HG03039 (cell line): ENCODE results near the gene COL6A5.
"Not testable (repeated sequence)": the region's sequence is repeated elsewhere in the genome, so short reads cannot be mapped to it uniquely, and the experiment has no call there.

Experiments used
- ATAC-seq: cut with Tn5 transposase; IDR thresholded peaks from one replicate; pipeline ENCODE4 v1.9.1; 2021; ENCODE audit warnings: mild to moderate bottlenecking, moderate library complexity; ENCODE audit not compliant: unreplicated experiment

The COL6A5 gene

GRCh38 chr3:130345487-130346079 lies at the start of gene COL6A5:
COL6A5 (plus strand) TSS chr3:130345672; CDS start chr3:130373639, 27,967 bp downstream.
- no peak for ATAC-seq

- no peak for ATAC-seq
Measured at GRCh38 chr3:130299531-130299930, 45.9 kb upstream of the COL6A5 start.

- no peak for ATAC-seq
Measured at GRCh38 chr3:130300888-130301287, 44.6 kb upstream of the COL6A5 start.

GRCh38 chr3:130310109-130310508 lies 35.4 kb upstream of the COL6A5 start:
- ATAC-seq: no peak

GRCh38 chr3:130312374-130312773 lies 33.1 kb upstream of the COL6A5 start:
- ATAC-seq: no peak

GRCh38 chr3:130316169-130316568 lies 29.3 kb upstream of the COL6A5 start:
- ATAC-seq: no peak

- ATAC-seq: no peak
Measured at GRCh38 chr3:130323503-130323902, 22.0 kb upstream of the COL6A5 start.

- no peak for ATAC-seq
Measured at GRCh38 chr3:130340766-130341165, 4.7 kb upstream of the COL6A5 start.

GRCh38 chr3:130341388-130341787 lies 4.1 kb upstream of the COL6A5 start:
- ATAC-seq: no peak

GRCh38 chr3:130341882-130342281 lies 3.6 kb upstream of the COL6A5 start:
- no peak for ATAC-seq

- ATAC-seq: no peak
Measured at GRCh38 chr3:130342821-130343661, 2.4 kb upstream of the COL6A5 start.

GRCh38 chr3:130348258-130348657 lies 2.8 kb downstream of the COL6A5 start:
- not testable (repeated sequence) for ATAC-seq

- ATAC-seq: no peak
Measured at GRCh38 chr3:130354430-130354829, 9.0 kb downstream of the COL6A5 start.

- no peak for ATAC-seq
Measured at GRCh38 chr3:130374033-130374432, 28.6 kb downstream of the COL6A5 start.

GRCh38 chr3:130374908-130375307 lies 29.4 kb downstream of the COL6A5 start:
- ATAC-seq: no peak

- ATAC-seq: no peak
Measured at GRCh38 chr3:130377960-130378676, 32.6 kb downstream of the COL6A5 start.

- ATAC-seq: no peak
Measured at GRCh38 chr3:130378677-130379191, 33.3 kb downstream of the COL6A5 start.

- no peak for ATAC-seq
Measured at GRCh38 chr3:130379274-130379673, 33.8 kb downstream of the COL6A5 start.

GRCh38 chr3:130380398-130380797 lies 34.9 kb downstream of the COL6A5 start:
- ATAC-seq: no peak

- ATAC-seq: no peak
Measured at GRCh38 chr3:130383424-130383823, 38.0 kb downstream of the COL6A5 start.

GRCh38 chr3:130384476-130385025 lies 39.1 kb downstream of the COL6A5 start:
- ATAC-seq: no peak
